BJ (cell line): ENCODE results near the gene UNC45A. TPM values are rescaled to one million over a fixed set of nuclear protein-coding genes. Genes with fewer than 3 reads are reported as not detected.

ENCODE experiments used
- CTCF ChIA-PET: fragments of 350-600 bp; formaldehyde crosslinking; extraction: SDS; loops from one replicate; lab custom pipeline; 2021; ENCODE audit warnings: antibody characterized with exemption, inconsistent platforms; lab: Yijun Ruan, JAX
- POLR2A ChIA-PET: fragments of 300-600 bp; sonication (Branson Sonifier 250); formaldehyde crosslinking; extraction: SDS; loops from one replicate; lab custom pipeline; 2021; ENCODE audit warnings: antibody characterized with exemption; lab: Charles Lee
- DNase-seq: peaks from one replicate; pipeline ENCODE4 v3.0.0-alpha.2; 2011; ENCODE audit warnings: low read depth
- H3K27me3 ChIP-seq: 2 replicates; pipeline ENCODE4 v1.6.0; 2011; ENCODE audit warnings: low read length; ENCODE audit not compliant: control insufficient read depth, insufficient read depth
- H3K36me3 ChIP-seq: 2 replicates; pipeline ENCODE4 v1.5.1; 2011; ENCODE audit warnings: low read length; ENCODE audit not compliant: control insufficient read depth, insufficient read depth
- H3K4me3 ChIP-seq: 2 replicates; pipeline ENCODE4 v1.5.1; 2011; ENCODE audit warnings: low read depth, mild to moderate bottlenecking, control low read depth, low read length
- polyA plus RNA-seq: library from polyadenylated mRNA; depleted of rRNA; stranded (reverse); fragments of >200 nt; gene quantifications from 2 replicates; pipeline ENCODE4 v1.2.3, GENCODE V29; 2011
- TF ChIP-seq, protein P1 (sequence below): IDR thresholded peaks from 2 replicates; pipeline ENCODE4 v1.5.1; 2011; ENCODE audit warnings: low read depth, mild to moderate bottlenecking, control low read depth, inconsistent platforms, low read length, moderate library complexity; ENCODE audit not compliant: insufficient read depth

The UNC45A gene
- polyA plus RNA-seq, 1 experiment, result 93.8 TPM

DNA sequence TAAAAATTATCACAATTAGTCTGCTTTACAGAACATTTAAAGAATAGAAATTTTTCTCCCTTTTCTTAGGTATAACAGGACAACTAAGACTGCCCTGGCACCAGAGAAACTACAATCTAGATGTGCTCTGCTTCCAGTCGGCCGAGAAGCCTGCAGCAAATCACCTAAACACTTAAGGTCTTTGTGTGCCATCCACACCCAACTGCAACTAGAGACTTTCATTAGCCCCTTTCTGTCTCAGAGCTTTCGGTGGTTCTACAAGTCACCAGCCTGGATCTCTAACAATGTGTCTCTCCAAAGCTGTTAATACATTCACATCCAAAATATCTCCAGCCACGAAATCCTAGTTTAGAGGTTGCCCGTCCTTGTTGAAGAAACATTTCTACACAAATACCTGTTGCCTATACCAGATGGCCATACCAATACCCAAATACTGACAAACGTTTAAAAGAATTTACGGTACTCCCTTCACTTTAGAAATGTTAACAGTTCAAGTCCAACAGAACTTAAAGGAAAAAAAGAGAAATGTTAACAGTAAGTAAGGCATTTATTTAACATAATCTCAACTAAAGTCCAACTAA is 52.6 kb downstream of the UNC45A start:
- TF ChIP-seq, protein P1, sequence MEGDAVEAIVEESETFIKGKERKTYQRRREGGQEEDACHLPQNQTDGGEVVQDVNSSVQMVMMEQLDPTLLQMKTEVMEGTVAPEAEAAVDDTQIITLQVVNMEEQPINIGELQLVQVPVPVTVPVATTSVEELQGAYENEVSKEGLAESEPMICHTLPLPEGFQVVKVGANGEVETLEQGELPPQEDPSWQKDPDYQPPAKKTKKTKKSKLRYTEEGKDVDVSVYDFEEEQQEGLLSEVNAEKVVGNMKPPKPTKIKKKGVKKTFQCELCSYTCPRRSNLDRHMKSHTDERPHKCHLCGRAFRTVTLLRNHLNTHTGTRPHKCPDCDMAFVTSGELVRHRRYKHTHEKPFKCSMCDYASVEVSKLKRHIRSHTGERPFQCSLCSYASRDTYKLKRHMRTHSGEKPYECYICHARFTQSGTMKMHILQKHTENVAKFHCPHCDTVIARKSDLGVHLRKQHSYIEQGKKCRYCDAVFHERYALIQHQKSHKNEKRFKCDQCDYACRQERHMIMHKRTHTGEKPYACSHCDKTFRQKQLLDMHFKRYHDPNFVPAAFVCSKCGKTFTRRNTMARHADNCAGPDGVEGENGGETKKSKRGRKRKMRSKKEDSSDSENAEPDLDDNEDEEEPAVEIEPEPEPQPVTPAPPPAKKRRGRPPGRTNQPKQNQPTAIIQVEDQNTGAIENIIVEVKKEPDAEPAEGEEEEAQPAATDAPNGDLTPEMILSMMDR, result no peak
- POLR2A ChIA-PET, result no interaction called here
- Histone ChIP-seq H3K27me3 (no peaks in the 10 kb centered on the region), H3K4me3 (no peak overlapping the region), H3K36me3 (no peaks in the 10 kb centered on the region)
- no peak for DNase-seq
- CTCF ChIA-PET, result interaction anchor here (1.0 to 8.5 kb wide), 4 partner anchors 31 to 62 kb away, joined by 3 to 84 read pairs (median 8); partner anchors contain the start of genes RCCD1 and UNC45A

GRCh38 chr15:90988296-90988695 is 53.2 kb downstream of the UNC45A start:
- Histone ChIP-seq H3K4me3 (no peak overlapping the region), H3K36me3 (no peaks in the 10 kb centered on the region), H3K27me3 (no peaks in the 10 kb centered on the region)
- TF ChIP-seq, protein P1, result no peak
- no peak for DNase-seq
- ChIA-PET CTCF (interaction anchor here (0.7 to 8.5 kb wide), 3 partner anchors 32 to 61 kb away, joined by 3 to 84 read pairs (median 3); partner anchors contain the start of gene RCCD1), POLR2A (no interaction called here)

- ChIA-PET POLR2A (no interaction called here), CTCF (interaction anchor here (0.7 to 1.0 kb wide), 3 partner anchors 49 to 1842 kb away, joined by 3 read pairs; no protein-coding TSS in a partner anchor)
- H3K36me3 ChIP-seq, result no peaks in the 10 kb centered on the region
These were observed 54.1 kb downstream of the UNC45A start for GRCh38 chr15:90989040-90989768.

GRCh38 chr15:90990446-90990845 is 55.4 kb downstream of the UNC45A start:
- Histone ChIP-seq H3K4me3 (no peak overlapping the region), H3K27me3 (no peaks in the 10 kb centered on the region), H3K36me3 (no peaks in the 10 kb centered on the region)
- ChIA-PET POLR2A (no interaction called here), CTCF (no interaction called here)
- no peak for DNase-seq
- TF ChIP-seq, protein P1, result no peak

More at GRCh38 chr15:90989040-90989768, 54.1 kb downstream of the UNC45A start:
- Histone ChIP-seq H3K4me3 (no peak overlapping the region), H3K27me3 (no peaks in the 10 kb centered on the region)
- TF ChIP-seq, protein P1, result no peak
- DNase-seq, result no peak

GRCh38 chr15:90991587-90992285 is 56.7 kb downstream of the UNC45A start:
- no peak for DNase-seq
- ChIA-PET CTCF (no interaction called here), POLR2A (no interaction called here)
- Histone ChIP-seq H3K27me3 (no peaks in the 10 kb centered on the region), H3K4me3 (no peak overlapping the region), H3K36me3 (no peaks in the 10 kb centered on the region)
- TF ChIP-seq, protein P1, result no peak
